HG02588 (cell line): ENCODE measurements around the gene RAB11FIP3.

ENCODE experiments used
- ATAC-seq: cut with Tn5 transposase; IDR thresholded peaks from one replicate; pipeline ENCODE4 v1.9.1; 2021; ENCODE audit warnings: mild to moderate bottlenecking, moderate library complexity; ENCODE audit not compliant: unreplicated experiment

Gene RAB11FIP3

DNA sequence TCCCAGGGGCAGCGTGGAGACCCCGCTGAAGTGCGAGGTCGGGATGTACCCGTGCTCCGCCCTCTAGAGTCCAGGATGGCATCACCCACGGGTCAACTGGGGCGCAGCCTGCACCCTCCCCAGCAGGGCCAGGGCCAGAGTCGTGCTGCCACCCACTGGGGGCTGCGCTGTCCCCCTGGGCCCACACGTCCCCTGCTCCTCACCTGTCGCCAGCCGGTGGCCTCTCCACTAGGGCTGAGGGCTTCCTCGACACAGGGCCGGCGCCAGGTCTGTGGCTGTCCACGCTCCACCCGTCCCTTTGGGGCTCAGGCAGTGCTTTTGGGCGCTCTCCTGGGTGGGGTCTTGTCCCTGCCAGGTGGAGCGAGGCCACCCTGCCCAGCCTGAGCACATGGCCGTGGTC is 123.1 kb downstream of the RAB11FIP3 start:
- no peak for ATAC-seq

DNA sequence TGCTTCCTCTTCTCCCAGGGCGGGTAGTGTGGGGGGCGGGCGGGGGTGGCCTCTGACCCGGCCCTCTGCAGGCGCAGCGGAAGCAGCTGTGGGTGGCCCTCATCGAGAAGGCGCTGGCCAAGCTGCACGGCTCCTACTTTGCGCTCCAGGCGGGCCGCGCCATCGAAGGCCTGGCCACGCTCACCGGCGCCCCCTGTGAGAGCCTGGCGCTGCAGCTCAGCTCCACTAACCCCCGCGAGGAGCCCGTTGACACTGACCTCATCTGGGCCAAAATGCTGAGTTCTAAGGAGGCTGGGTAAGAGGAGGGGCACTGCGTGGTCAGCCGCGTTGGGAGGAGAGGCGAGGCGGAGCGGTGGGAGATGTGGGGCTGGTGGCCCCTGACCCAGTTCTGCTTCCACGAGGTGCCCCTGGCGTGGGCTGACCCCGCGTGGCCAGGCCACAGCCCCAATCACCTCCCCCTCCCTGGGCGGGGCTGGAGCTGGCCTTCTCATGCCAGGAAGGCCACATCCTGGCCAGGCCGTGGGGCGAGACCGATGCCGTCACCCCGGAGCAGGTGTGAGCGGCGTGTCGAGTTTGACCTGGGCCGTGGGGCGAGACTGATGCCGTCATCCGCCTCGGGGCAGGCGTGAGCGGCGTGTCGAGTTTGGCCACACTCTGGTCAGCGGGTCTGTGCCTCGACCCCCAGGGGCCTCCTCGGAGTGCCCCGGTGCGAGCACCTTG is 124.3 kb downstream of the RAB11FIP3 start:
- ATAC-seq, result no peak

DNA sequence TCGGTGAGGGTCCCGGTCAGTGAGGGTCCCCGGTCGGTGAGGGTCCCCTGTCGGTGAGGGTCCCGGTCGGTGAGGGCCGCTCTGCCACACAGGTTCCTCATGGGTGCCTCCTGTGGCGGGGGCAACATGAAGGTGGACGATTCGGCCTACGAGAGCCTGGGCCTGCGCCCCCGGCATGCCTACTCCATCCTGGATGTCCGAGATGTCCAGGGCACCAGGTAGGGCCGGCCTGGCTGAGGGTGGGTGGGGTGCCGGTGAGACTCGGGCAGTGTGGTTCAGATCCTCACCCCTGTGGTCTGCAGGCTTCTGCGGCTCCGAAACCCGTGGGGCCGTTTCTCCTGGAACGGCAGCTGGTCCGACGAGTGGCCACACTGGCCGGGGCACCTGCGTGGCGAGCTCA is 125.8 kb downstream of the RAB11FIP3 start:
- no peak for ATAC-seq

DNA sequence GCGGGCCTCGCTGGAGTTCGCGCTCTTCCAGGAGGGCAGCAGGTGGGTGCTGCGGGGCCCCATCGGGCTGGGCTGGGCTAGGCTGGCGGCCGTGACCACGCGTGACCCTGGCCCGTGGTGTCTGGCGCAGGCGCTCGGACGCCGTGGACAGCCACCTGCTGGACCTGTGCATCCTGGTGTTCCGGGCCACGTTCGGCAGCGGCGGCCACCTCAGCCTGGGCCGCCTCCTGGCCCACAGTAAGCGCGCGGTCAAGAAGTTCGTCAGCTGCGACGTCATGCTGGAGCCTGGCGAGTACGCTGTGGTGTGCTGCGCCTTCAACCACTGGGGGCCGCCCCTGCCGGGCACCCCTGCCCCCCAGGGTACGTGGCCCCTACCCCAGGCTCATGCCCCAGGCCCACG is 126.7 kb downstream of the RAB11FIP3 start:
- no peak for ATAC-seq

DNA sequence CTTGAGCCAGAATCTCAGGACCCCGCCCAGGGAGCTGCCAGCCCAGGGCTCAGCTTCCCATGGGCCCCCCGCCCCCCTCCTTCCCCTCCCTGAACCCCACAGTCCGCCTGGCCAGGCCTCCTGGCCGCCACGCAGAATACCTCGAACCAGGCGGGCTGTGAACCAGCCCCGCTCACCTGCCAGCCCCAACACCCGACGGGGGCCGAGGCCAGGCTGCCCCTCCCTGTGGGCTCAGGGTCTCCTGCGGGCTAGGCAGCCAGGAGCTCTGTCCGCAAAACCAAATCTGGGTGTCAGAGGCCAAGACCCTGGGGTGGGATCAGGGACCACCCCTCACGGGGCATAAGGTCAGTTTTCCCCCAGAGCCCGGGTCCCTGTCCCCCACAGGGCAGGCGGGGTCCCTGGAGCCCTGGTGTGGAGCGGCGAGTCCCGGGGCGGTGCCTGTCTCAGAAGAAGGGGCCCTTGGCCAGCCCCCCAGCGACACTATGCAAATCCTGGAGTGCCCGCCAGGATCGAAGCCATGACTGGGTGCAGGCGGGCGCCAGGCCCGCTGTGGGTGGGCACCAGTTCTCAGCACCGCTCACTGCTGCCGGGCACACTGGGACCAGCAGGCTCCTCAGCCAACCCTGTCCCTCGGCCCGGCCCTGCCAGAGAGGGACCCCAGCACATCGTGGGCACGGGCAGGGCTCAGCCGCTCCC is 128.3 kb downstream of the RAB11FIP3 start:
- no peak for ATAC-seq

DNA sequence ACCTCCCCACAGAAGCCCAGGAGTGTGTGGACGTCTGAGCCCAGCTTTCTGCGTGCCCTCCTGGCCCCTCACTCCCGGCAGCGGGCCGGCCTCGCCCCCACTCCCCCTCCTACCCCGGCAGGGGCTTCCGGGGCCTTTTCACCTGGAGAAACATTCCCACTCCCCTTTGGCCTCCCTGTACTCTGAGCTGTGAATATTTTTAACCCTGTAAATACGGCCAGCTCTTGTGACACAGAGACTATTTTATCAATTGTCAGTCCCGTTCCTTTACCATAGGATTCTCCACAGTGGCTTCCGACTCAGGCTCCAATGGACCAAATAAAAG is 128.8 kb downstream of the RAB11FIP3 start:
- no peak for ATAC-seq

DNA sequence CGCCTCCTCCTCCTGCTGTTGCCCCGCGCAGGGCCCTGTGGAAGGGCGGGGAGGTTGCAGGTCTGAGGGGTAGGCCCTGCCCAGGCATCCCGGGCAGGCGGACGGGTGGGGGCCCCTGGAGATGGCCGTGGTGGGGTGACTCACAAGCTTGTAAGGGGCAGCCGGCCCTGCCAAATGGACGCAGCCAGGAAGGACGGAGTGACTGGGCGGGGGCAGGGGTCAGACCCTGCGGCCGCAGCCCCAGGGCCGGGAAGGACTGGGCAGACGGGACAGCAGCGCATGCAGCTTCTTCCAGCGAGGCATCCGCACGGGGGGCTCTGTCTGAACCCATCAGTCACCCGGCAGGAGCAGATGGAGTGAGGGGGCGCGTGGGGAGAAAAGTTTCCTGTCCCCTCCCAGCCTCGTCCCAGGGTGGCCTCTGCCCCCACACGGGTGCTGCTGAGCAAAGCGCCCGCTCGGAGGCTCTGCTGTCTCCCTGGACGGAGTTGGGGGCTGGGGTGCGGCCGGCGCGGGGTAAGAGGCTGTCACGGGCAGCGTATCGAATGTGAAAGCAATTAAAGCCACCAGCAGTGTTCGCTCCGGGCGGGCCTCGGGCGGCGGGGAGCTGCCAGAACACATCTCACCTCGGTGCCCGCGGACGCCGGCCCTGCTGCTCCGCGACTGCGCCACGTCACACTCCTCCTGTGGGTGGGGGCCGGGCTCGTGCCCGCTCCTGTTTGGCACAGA is 129.4 kb downstream of the RAB11FIP3 start:
- no peak for ATAC-seq

DNA sequence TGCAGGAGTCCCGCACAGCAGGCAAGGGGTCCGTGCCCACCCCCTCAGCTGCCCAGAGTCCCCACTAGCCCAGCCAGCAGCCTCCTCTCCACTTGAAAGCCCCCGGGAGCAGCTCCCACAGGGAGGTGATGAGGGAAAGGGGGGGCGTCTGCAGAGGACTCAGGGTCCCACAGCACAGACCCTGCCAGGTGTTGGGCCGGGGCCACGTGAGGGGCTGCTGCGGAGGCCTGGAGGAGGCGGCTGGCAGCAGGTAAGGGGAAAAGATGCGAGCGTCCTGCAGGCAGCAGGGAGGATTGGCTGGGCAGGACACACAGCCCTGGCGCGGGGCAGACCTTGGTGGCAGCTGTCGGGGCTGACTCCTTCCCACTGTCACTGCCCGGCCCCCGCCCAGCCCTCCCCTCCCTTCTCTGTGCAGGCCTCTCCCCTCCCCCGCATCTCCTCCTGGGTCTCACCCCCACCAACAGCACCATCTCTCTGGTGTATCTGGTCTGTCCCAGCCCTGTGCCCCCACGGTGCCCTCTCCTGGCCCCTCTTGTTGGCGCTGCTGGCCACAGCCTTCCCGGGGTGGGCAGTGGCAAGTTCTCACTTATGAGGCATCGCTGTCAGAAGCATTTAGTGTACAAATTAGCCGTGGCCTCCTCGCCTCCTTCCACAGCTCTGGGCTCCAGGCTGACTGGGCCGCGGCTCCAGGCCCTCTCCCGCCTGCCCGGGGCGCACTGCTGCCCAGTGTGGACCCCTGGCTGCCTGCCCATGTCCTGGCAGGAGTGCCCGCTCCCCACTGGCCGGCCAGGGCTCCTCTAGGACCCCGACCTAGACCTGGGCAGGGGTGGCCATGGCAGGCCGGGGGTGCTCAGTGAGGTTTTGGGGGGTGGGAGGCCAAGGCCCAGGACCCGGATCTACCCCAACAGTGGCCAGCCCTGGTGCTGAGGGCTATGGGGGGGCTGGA is 130.4 kb downstream of the RAB11FIP3 start:
- ATAC-seq, result no peak

DNA sequence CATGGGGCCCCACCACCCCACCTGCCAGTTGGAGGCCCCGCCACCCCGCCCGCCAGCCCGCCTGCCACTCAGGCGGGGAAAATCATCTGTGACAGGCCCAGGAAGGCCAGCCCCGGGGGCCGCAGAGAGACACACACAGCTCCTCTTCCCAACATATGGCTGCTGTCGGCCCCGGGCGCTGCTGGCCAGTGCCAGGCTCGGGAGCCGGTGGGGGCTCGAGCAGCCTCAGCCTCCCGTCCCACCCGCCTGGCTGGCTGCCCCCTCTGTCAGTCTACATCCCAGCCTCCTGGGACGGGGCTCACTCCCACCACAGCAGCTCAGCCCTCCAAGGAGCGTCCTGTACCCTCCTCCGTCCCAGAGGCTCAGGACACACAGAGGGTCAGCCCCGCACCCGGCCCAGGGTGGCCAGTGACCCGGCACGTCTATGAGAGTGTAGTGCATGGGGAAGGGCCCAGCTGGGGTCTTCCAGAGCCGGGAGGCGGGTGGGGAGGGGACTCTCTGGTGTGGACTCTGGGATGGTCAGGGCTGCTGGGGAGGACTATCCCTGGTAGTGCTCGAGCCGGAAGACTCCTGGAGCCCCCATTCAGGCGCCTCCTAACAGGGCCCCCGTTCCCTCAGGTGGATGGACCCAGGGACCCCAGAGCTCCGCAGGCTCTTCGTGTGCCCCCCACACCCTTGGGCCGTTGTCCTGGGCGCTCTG is 131.2 kb downstream of the RAB11FIP3 start:
- ATAC-seq, result no peak

DNA sequence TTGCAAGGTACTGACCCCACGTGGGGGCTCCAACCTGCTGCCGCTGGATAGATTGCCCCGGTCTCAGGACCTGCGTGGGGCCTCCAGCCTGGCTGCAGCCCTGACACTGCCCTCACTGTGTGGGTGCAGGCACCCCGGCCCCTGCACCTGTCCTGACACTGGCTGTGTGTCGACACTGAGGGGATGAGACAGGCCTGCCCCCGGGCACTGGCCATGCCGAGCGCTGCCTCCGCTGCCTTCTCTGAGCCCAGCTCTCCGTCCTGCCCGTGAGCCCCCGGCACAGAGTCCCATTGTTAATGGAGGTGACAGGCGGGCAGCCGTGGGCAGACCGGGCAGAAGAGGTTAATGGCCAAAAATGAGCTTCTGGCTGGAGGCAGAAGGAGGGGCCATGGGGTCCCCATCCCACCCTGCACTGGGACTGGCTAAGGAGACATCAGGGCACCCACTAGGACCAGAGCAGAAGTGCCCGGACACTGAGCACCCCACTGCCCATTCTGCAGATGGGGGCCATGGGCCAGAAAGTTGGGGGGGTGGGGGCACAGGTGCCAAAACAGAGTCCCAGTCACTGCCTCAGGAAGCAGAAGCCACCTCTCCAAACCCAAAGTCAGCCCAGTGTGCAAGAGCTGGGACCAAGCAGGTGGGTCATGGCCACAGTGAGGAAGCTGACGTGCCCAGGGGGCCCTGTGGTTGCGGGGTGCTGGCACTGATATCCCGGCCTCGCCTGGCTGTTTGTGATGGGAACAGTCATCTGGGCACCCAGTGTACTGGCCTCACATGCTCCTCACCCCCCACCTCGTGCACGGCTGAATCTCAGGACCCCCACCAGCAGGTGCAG is 132.2 kb downstream of the RAB11FIP3 start:
- no peak for ATAC-seq

DNA sequence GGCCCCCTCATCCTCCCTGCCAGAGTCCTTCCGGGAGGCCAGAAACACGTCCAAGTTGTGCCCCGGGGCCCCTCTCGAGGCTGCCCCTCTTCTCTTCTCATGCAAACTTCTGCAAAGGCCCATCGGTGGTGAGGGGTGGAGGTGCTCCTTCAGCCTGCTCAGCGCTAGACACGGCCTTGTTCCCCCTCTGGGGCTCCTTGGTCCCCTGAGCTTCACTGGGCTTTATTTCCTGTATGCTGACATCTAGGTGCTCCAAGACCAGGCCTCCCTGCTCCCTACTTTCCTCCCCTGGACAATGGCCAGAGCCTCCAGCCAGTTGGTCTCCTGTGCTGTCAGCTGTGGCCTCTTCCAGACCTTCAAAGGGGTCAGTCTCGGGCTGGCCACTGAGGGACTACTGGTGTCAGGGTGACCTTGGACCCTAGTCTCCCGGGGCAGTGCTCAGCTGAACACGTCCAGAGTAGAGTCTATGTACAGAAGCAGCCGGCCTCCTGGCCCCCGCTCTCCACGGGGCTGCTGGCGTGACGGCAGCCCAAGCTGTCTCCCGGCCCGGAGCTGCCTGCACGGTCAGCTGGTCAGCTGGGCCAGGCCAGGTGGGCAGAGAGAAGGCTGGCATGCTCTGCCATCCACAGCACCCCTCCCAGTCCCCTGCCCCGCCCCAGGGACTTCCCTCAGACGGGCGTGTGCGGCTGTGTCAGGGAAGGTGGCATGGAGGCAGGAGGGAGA is 133.0 kb downstream of the RAB11FIP3 start:
- ATAC-seq, result no peak

DNA sequence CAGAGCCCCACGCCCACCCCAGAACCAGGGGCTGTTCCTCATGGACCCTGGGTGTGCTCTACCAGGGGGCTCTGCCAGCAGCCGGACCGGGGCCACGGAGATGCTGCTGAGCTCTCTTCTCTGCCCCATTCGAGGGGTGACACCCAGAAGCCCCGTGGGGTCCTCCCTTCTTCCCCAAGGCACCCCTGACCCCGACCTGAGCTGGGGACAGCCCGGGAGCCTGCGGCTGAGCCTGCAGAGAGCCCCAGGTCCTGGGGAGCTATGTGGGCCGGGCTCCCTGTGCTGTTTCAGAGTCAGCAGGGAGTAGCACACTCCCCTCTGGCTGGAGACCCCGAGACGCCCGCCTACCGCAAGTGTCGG is 133.6 kb downstream of the RAB11FIP3 start:
- ATAC-seq, result no peak

DNA sequence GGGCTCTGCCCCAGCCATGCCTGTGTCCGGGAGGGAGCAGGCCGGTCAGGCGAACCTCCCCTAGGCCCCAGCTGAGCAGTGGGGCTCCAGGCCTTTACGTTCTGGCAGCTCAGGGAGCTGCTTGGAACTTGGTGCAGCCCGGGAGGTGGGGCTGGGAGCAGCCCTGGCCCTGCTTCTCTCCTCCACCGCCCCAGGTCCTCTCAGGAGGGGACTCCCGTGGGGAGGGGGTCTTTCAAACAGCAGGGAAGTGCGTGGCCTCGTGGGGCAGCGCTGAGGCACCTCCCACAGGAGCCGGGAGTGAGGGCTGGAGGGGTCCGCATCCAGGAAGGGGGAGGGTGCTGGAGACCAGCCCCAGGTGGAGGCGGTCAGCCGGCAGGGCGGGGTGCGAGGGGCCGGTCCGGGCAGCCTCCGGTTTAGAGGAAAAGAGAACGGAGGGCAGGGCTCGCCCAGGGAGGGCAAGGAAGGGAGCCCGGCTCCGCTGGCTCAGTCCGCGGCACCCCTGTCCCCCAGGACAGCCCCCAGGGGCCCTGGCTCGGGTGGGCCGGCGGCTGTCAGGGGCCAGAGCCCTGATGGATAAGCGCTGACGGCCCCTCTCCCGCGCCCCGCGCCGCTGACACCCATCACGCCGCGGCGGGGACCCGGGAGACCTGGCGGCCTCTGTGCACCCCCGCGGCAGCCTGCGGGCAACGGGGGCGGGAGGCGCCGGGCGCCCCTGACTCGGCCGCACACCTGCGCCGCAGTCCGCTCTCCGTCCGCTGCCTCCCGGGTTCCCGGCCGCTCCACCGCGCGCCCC is 134.2 kb downstream of the RAB11FIP3 start:
- ATAC-seq, result no peak

DNA sequence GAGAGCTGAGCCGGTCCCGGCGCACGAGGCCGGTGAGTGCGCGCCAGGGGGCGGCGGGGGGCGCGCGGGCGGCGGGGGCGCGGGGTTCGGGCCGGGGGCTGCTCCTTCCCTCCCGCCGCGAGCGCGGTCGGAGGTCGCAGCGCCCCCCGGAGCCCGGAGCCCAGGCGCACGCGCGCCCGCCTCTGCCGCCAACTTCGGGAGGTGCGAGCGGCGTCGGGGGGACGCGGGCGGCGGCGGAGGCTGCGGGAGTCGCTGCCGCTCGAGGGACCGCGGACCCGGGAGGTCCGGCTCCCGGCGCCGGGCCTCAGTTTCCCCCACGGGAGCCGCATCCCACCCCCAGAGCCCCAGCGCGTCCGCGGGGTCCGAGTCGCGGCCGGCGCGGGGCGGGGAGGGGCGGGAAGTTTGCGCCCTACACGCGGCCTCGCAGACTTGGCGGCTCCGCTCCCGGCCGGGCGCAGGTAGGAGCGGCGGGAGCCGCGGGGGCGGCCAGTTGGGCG is 134.8 kb downstream of the RAB11FIP3 start, which contains the start of gene PRR35:
TSS of gene PRR35 (plus strand) at position 191 of the 497 bp plus-strand sequence. CDS start 2,901 bp downstream, outside the sequence.
- no peak for ATAC-seq

DNA sequence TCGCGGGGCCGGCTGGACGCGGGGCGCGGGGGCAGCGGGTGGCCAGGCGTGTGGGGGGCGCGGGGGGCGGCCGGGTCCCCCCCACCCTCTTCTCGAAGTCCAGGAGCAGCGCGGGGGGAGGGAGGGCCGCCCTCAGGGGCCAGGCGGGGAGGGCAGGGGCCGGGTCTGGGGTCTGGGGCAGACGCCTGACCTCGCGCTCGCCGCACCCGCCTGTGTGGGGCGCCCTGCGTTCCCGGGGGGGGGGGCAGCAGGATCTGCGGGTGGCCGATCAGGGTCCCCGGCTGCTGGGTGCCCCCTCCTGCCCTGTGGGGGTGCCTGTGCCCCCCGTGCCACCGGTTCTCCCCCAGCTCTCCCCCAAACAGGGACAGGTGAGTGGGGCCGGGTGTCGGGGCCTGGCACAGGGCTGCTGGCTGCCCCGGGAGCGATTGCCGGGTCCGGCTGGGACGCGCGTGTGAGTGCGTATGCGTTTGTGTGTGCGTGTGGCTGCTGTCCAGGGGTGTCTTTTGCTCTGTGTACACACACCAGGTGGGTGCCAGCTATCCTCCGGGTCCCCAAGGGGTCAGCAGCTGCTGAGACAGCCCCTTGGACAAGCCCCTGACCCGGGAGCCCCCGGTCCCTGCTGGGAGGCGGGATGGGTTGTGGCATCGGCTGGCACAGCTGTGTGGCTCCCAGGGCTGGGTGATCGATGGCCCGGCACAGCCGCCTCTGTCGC is 135.4 kb downstream of the RAB11FIP3 start:
- ATAC-seq, result no peak

DNA sequence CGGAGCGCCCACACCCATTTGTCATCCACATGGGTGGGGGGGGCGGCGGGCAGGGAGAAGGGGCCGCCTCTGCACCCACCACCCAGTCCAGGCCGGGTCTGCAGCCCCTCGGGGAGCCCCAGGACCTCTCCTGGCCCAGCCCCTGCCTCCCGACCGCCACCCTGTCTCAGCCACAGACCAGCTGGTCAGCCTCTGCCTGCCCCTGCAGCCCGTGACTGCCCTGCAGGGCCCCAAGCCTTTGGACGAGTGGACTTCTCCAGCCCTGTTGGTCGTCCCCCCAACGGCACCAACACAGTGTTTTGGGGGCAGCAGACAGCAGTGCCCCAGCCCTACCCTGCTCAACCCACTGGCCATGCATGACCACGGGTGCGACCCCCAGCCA is 136.0 kb downstream of the RAB11FIP3 start:
- no peak for ATAC-seq
